MM.1S (cell line): ENCODE measurements around the gene MPPED1.

Experiments used
- DNase-seq: peaks from one replicate; pipeline ENCODE4 v3.0.0-alpha.2; 2015
- H2AFZ ChIP-seq: fragments of 300-600 bp; sonication (generic); 2 replicates; pipeline ENCODE4 v1.6.0; 2016; ENCODE audit warnings: antibody characterized with exemption, low read length
- H3F3A ChIP-seq: fragments of 300-600 bp; sonication (generic); 2 replicates; pipeline ENCODE4 v1.6.1; 2016; ENCODE audit warnings: mild to moderate bottlenecking, antibody characterized with exemption, low read length, moderate library complexity, mixed read lengths; ENCODE audit not compliant: insufficient read depth
- H3K27ac ChIP-seq: fragments of 300-600 bp; sonication (generic); 2 replicates; pipeline ENCODE4 v1.5.1; 2016; ENCODE audit warnings: mild to moderate bottlenecking, low read length
- H3K27me3 ChIP-seq: fragments of 300-600 bp; sonication (generic); replicated peaks from 2 replicates; pipeline ENCODE4 v1.6.0; 2016; ENCODE audit warnings: low read length; ENCODE audit not compliant: insufficient read depth
- H3K36me3 ChIP-seq: fragments of 300-600 bp; sonication (generic); replicated peaks from 2 replicates; pipeline ENCODE4 v1.6.1; 2016; ENCODE audit warnings: mild to moderate bottlenecking, low read length, mixed read lengths; ENCODE audit not compliant: insufficient read depth
- H3K4me1 ChIP-seq: fragments of 300-600 bp; sonication (generic); 2 replicates; pipeline ENCODE4 v1.6.1; 2016; ENCODE audit warnings: low read length, mixed read lengths
- H3K4me2 ChIP-seq: fragments of 300-600 bp; sonication (generic); 2 replicates; pipeline ENCODE4 v1.6.0; 2016; ENCODE audit warnings: low read depth, low read length
- H3K4me3 ChIP-seq: fragments of 300-600 bp; sonication (generic); 2 replicates; pipeline ENCODE4 v1.5.1; 2016; ENCODE audit warnings: low read length, mixed read lengths
- H3K79me2 ChIP-seq: fragments of 300-600 bp; sonication (generic); 2 replicates; pipeline ENCODE4 v1.6.1; 2016; ENCODE audit warnings: mixed run types, low read length, mixed read lengths
- H3K9ac ChIP-seq: fragments of 300-600 bp; sonication (generic); 2 replicates; pipeline ENCODE4 v1.6.1; 2016; ENCODE audit warnings: low read length, mixed read lengths
- H3K9me2 ChIP-seq: fragments of 300-600 bp; sonication (generic); replicated peaks from 2 replicates; pipeline ENCODE4 v1.6.1; 2016; ENCODE audit warnings: mild to moderate bottlenecking, low read length, mixed read lengths; ENCODE audit not compliant: insufficient read depth
- H3K9me3 ChIP-seq: fragments of 300-600 bp; sonication (generic); replicated peaks from 2 replicates; pipeline ENCODE4 v1.6.1; 2016; ENCODE audit warnings: mild to moderate bottlenecking, low read length, mixed read lengths; ENCODE audit not compliant: insufficient read depth
- H4K20me1 ChIP-seq: fragments of 300-600 bp; sonication (generic); 2 replicates; pipeline ENCODE4 v1.6.1; 2016; ENCODE audit warnings: mild to moderate bottlenecking, low read length, moderate library complexity, mixed read lengths; ENCODE audit not compliant: insufficient read depth
- EZH2 ChIP-seq: fragments of 300-600 bp; sonication (generic); optimal IDR thresholded peaks from 2 replicates; pipeline ENCODE3; 2017; ENCODE audit warnings: low read depth, mild to moderate bottlenecking, antibody characterized with exemption, low read length, mixed read lengths
- EZH2phosphoT487 ChIP-seq: fragments of 300-600 bp; sonication (generic); IDR thresholded peaks from 2 replicates; pipeline ENCODE4 v1.6.1; 2018; ENCODE audit warnings: antibody characterized with exemption, low read length
- TF ChIP-seq, protein P1 (sequence below): fragments of 300-600 bp; sonication (generic); IDR thresholded peaks from 2 replicates; pipeline ENCODE4 v1.5.1; 2016; ENCODE audit warnings: antibody characterized with exemption, low read length, mixed read lengths

MPPED1 gene

GRCh38 chr22:43491177-43491576, 79.4 kb downstream of the MPPED1 start:
- no peak overlapping the region for H2AFZ ChIP-seq
- no peaks in the 10 kb centered on the region for H3F3A ChIP-seq
- TF ChIP-seq EZH2phosphoT487 (no peak), EZH2 (no peak)
- TF ChIP-seq, protein P1, sequence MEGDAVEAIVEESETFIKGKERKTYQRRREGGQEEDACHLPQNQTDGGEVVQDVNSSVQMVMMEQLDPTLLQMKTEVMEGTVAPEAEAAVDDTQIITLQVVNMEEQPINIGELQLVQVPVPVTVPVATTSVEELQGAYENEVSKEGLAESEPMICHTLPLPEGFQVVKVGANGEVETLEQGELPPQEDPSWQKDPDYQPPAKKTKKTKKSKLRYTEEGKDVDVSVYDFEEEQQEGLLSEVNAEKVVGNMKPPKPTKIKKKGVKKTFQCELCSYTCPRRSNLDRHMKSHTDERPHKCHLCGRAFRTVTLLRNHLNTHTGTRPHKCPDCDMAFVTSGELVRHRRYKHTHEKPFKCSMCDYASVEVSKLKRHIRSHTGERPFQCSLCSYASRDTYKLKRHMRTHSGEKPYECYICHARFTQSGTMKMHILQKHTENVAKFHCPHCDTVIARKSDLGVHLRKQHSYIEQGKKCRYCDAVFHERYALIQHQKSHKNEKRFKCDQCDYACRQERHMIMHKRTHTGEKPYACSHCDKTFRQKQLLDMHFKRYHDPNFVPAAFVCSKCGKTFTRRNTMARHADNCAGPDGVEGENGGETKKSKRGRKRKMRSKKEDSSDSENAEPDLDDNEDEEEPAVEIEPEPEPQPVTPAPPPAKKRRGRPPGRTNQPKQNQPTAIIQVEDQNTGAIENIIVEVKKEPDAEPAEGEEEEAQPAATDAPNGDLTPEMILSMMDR, result no peak
- no peaks in the 10 kb centered on the region for H3K9me2 ChIP-seq
- H3K4me1 ChIP-seq, result no peaks in the 10 kb centered on the region
- H3K27me3 ChIP-seq, result peaks cover 46% of the 10 kb centered on the region
- no peak for DNase-seq
- no peak overlapping the region for H3K9ac ChIP-seq
- no peak overlapping the region for H3K27ac ChIP-seq
- no peak overlapping the region for H3K4me2 ChIP-seq
- H3K4me3 ChIP-seq, result no peak overlapping the region
- H3K36me3 ChIP-seq, result no peaks in the 10 kb centered on the region
- no peaks in the 10 kb centered on the region for H4K20me1 ChIP-seq
- no peaks in the 10 kb centered on the region for H3K79me2 ChIP-seq
- H3K9me3 ChIP-seq, result no peaks in the 10 kb centered on the region

DNA sequence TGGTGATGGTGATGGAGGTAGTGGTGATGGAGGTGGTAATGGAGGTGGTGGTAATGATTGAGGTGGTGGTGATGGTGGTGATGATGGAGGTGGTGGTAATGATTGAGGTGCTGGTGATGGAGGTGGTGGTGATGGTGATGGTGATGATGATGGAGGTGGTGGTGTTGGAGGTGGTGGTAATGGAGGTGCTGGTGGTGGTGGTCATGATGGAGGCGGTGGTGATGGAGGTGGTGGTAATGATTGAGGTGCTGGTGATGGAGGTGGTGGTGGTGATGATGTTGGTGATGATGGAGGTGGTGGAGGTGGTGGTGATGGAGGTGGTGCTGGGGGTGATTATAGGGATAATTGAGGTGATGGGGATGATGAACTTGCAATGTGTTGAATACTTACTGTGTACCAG, 79.9 kb downstream of the MPPED1 start:
- H3K36me3 ChIP-seq, result no peaks in the 10 kb centered on the region
- H3K4me3 ChIP-seq, result no peak overlapping the region
- H3K4me2 ChIP-seq, result no peak overlapping the region
- H3K79me2 ChIP-seq, result no peaks in the 10 kb centered on the region
- no peak for TF ChIP-seq EZH2
- no peak for TF ChIP-seq EZH2phosphoT487
- TF ChIP-seq, protein P1, result no peak
- H3K27ac ChIP-seq, result no peak overlapping the region
- H3K4me1 ChIP-seq, result no peaks in the 10 kb centered on the region
- no peak overlapping the region for H2AFZ ChIP-seq
- H3F3A ChIP-seq, result no peaks in the 10 kb centered on the region
- H3K27me3 ChIP-seq, result peaks cover 41% of the 10 kb centered on the region
- DNase-seq, result no peak
- H3K9ac ChIP-seq, result no peak overlapping the region
- no peaks in the 10 kb centered on the region for H3K9me3 ChIP-seq
- H3K9me2 ChIP-seq, result no peaks in the 10 kb centered on the region
- H4K20me1 ChIP-seq, result no peaks in the 10 kb centered on the region

GRCh38 chr22:43493297-43493696, 81.5 kb downstream of the MPPED1 start:
- no peak overlapping the region for H3K9ac ChIP-seq
- H3K79me2 ChIP-seq, result no peaks in the 10 kb centered on the region
- no peak for DNase-seq
- TF ChIP-seq, protein P1, result no peak
- TF ChIP-seq EZH2 (no peak), EZH2phosphoT487 (no peak)
- H3K4me2 ChIP-seq, result no peak overlapping the region
- no peak overlapping the region for H3K27ac ChIP-seq
- H3K9me2 ChIP-seq, result no peaks in the 10 kb centered on the region
- no peaks in the 10 kb centered on the region for H3F3A ChIP-seq
- no peaks in the 10 kb centered on the region for H4K20me1 ChIP-seq
- no peaks in the 10 kb centered on the region for H3K36me3 ChIP-seq
- no peaks in the 10 kb centered on the region for H3K4me1 ChIP-seq
- no peak overlapping the region for H3K4me3 ChIP-seq
- H3K27me3 ChIP-seq, result peaks cover 25% of the 10 kb centered on the region
- no peaks in the 10 kb centered on the region for H3K9me3 ChIP-seq
- no peak overlapping the region for H2AFZ ChIP-seq
